GM21360 (cell line): ENCODE measurements around the gene MYBPC3.

Experiments used
- ATAC-seq: cut with Tn5 transposase; IDR thresholded peaks from one replicate; pipeline ENCODE4 v1.9.1; 2021; ENCODE audit warnings: mild to moderate bottlenecking, moderate library complexity; ENCODE audit not compliant: unreplicated experiment

Gene MYBPC3

DNA sequence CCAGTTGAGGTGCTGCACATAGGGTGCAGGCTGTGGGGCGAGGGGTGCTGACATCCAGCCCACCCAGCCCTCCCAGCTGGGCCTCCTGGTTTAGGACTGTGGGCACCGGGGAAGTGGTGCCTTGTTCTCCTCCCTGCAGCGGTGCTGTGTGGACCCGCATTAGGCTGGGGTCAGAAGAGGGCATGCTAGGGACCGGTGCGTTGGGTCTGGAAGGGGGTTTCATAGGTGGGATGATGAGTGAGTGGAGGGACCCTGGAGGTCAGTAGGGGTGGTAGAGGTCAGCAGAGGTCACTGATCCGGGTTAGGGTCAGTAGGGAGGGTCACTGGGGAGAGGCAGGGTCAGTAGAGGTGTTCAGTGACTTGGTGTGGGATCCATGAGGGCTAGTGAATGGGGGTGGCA is 6.7 kb upstream of the MYBPC3 start:
- ATAC-seq, result no peak

- ATAC-seq, result no peak
These were observed 6.2 kb upstream of the MYBPC3 start for GRCh38 chr11:47358731-47359051.

GRCh38 chr11:47357985-47358730 is 5.7 kb upstream of the MYBPC3 start:
- ATAC-seq, result no peak

- ATAC-seq, result no peak
These were observed 4.5 kb upstream of the MYBPC3 start for GRCh38 chr11:47356998-47357329.

GRCh38 chr11:47356129-47356997 is 3.9 kb upstream of the MYBPC3 start:
- no peak for ATAC-seq

DNA sequence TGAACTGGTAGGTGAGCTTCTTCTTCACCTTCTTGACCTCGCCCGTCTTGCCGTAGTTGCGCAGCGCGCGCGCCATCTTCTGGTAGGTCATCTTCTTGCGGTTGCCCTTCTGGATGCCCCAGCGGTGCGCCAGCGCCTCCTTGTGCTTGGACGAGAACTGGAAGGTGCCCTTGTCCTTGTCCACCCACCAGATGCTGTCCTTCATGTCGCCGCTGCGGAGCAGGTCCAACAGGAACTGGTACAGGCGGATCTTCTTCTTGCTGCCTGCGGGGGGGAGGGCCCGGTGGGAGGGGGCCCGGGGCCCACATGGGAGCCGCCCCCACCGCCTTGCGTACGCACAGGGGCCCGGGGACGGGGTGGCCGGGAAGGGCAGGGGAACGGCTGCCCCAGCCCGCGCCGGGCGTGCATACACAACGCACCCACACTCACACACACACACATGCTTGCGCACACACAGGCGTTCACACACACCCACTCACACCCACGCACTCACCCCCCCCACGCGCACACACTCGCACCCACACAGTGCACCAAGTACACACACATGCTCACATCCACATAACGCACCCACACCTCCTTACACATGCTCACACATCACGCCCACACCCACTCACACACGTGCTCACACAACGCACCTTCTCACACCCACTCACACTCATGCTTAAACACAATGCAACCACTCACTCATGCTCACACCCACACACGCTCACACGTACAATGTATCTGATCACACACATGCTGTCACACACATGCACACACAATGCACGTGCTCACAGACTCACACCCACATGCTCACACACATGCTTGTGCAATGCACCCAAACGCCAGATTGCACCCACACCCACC is 3.0 kb upstream of the MYBPC3 start:
- no peak for ATAC-seq

DNA sequence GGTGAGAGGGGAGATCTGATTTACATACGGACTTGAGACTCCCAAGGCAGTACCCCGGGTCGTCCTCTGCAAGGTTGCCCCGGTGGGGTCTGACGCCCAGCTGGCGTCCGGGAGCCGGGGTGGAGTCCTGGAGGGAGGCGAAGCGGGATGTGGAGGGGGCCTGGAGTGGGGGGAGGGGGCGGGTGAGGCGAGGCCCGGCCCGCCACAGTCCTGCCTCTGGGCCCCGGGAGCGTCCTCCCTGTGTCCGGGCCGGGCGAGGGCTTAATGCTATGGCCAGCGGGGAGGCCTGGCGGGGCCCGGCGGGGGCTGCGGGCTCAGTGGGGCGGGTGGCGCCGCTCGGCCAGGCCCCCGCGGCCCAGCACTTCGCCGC is 2.4 kb upstream of the MYBPC3 start:
- no peak for ATAC-seq

- ATAC-seq, result no peak
These were observed 1.7 kb upstream of the MYBPC3 start for GRCh38 chr11:47353978-47354774.

- no peak for ATAC-seq
These were observed 1.1 kb downstream of the MYBPC3 start for GRCh38 chr11:47351156-47352126.

DNA sequence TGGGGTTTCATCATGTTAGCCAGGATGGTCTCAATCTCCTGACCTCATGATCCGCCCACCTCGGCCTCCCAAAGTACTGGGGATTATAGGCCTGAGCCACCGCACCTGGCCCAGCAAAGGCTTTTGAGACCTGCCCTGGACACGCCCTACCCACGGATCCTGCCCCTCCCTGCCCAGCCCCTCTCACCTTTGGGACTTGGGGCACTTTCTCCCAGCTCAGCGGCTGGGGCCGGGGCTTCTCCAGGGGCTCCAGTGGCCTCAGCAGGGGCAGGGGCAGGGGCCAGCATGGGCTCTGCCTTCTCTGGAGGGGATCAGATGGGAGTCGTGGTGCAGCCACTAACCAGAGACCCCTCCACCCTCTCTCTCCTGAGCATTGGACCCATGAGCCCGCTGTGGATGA is 2.2 kb downstream of the MYBPC3 start:
- no peak for ATAC-seq

DNA sequence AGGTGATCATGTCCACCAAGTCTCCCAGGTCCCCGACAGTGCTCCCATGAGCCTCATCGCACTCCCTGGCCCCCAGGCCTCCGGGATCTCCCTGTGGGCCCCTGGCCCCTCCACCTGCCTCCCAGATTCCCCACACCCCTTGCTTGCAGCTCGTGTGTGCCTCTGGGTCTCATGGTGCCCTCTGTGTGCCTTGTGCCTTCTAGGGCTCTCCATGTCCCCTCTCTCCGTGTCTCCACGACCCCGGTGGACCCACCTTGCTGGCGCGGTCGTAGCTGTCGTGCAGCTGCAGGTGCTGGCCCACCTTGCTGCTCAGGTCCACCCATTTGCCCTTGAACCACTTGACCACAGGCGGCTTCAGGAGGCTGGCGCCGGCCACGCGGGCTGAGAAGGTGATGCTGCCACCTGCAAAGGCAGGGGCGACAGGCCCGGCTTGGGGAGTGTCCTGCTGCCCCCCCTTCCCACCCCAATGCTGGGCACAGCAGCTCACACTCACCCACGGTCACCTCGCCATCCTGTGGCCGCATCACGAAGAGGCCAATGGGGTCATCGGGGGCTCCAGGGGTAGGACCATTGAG is 2.9 kb downstream of the MYBPC3 start:
- no peak for ATAC-seq

DNA sequence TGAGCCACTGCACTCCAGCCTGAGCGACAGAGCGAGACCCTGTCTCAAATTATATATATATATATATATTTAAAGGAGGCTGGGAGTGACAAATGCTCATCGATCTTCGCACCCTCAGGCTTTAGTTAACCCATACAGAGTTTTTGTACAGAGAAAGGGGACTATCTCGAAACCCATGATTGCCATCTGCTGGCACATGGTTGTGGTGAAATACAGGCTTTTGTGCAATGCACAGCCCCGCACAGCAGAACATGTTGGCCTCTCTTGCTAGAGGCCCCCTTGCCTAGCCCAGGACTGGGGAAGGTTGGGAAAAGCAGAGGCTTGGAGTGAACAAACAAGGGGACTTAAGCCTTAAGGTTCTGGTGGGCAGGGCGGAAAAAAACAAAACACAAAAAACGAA is 3.6 kb downstream of the MYBPC3 start:
- ATAC-seq, result no peak

- ATAC-seq, result no peak
These were observed 4.2 kb downstream of the MYBPC3 start for GRCh38 chr11:47348131-47348802.

DNA sequence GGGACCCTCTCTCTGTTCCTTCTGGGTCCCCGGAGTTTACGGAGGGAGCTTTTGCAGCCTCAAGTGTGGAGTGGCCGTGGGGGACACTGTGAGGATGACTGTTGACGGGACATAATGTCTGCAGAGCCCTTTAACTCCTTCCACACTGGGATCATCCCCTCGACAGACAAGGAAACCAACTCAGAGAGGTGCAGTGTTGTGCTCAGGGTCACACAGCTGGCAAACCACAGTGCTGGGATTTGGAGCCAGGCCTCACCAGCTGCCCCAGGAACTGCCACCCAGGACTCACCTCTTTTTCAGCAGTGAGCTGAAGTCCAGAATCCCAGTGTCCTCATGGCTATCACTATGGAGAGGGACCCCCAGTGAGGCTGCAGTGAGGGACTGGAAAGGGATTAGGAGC is 5.4 kb downstream of the MYBPC3 start:
- no peak for ATAC-seq

DNA sequence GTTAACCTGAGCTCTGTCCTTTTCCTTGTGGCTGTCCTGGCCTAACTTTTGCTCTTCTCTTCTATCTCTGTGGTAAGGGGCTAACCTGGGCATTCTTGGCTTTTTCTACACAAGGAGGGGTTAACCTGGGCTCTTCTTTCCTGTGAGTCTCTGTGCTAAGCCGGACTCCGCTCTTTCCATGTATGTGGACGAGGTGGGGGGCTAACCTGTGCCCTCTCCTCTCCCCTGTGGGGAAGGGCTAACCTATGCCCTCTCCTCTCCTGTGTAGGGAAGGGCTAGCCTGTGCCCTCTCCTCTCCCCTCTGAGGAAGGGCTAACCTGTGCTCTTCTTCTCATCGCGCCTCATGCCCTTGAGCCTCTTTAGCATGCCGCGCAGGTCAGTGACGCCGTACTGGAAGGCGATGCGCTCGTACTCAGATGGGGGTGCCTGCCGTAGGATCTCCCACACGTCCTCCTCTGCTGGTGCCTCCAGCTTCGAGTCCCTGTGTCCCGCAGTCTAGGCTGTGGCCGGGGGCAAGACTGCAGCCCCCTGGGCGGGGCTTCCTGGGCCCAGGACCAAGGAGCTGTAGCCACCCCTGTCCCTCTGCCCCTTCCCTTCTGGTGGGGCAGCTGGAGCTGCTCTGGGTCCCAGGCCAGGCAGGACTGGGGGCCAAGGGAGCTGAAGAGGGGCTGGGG is 6.5 kb downstream of the MYBPC3 start:
- ATAC-seq, result no peak

GRCh38 chr11:47342854-47343253 is 9.6 kb downstream of the MYBPC3 start:
- ATAC-seq, result no peak

- ATAC-seq, result no peak
These were observed 10.3 kb downstream of the MYBPC3 start for GRCh38 chr11:47342036-47342803.
